ENCODE data around the gene PLSCR3.

- TF ChIP-seq ZNF8 (CRISPR knock-in tag; IDR thresholded peaks at IDR 0.05) (no peak), PPARA (CRISPR knock-in tag; IDR thresholded peaks at IDR 0.05; ENCODE audit: borderline replicate concordance) (no peak)
These were observed 43.1 kb upstream of the PLSCR3 start for GRCh38 chr17:7437369-7437863.
